ENCODE measurements around the gene VWA2.

The VWA2 gene

GRCh38 chr10:114271779-114272167 lies 32.7 kb downstream of the VWA2 start:
- CTCF ChIA-PET = interaction anchor here (0.6 to 1.1 kb wide), 3 partner anchors 9 to 247 kb away, joined by 3 to 4 read pairs (median 3); no protein-coding TSS in a partner anchor
- no peak for DNase-seq (ENCODE audit: extremely low spot score)
- TF ChIP-seq BHLHE40 (IDR thresholded peaks at IDR 0.05; ENCODE audit: borderline replicate concordance) (no peak), L3MBTL2 (conservative IDR thresholded peaks at IDR 0.05) (no peak), TARDBP (IDR thresholded peaks at IDR 0.05) (no peak), SUZ12 (IDR thresholded peaks at IDR 0.05) (no peak), FOXM1 (IDR thresholded peaks at IDR 0.05; ENCODE audit: borderline replicate concordance) (no peak), FOXA1 (IDR thresholded peaks at IDR 0.05) (no peak), ZNF384 (IDR thresholded peaks at IDR 0.05) (no peak)
- POLR2A ChIA-PET = no interaction called here

- CTCF ChIA-PET = interaction anchor here (0.6 to 1.1 kb wide), 2 partner anchors 72 to 246 kb away, joined by 3 to 4 read pairs; no protein-coding TSS in a partner anchor
- no peak for DNase-seq (ENCODE audit: extremely low spot score)
- POLR2A ChIA-PET = no interaction called here
- no peak for TF ChIP-seq SUZ12 (IDR thresholded peaks at IDR 0.05)
- TF ChIP-seq ARNT (IDR thresholded peaks at IDR 0.05) = no peak
- TF ChIP-seq BHLHE40 (IDR thresholded peaks at IDR 0.05; ENCODE audit: borderline replicate concordance) = no peak
- no peak for TF ChIP-seq NFRKB (IDR thresholded peaks at IDR 0.05)
- no peak for TF ChIP-seq FOXM1 (IDR thresholded peaks at IDR 0.05; ENCODE audit: borderline replicate concordance)
- TF ChIP-seq TARDBP (IDR thresholded peaks at IDR 0.05) = no peak
- no peak for TF ChIP-seq ELF4 (IDR thresholded peaks at IDR 0.05)
- TF ChIP-seq L3MBTL2 (conservative IDR thresholded peaks at IDR 0.05) = no peak
- no peak for TF ChIP-seq FOXK2 (IDR thresholded peaks at IDR 0.05)
- TF ChIP-seq PKNOX1 (IDR thresholded peaks at IDR 0.05) = no peak
- no peak for TF ChIP-seq LEF1 (IDR thresholded peaks at IDR 0.05; ENCODE audit: borderline replicate concordance)
- TF ChIP-seq ZNF384 (IDR thresholded peaks at IDR 0.05) = no peak
Measured at GRCh38 chr10:114272696-114273095, 33.6 kb downstream of the VWA2 start.

- no peak for TF ChIP-seq BHLHE40 (IDR thresholded peaks at IDR 0.05; ENCODE audit: borderline replicate concordance)
- no peak for TF ChIP-seq ZNF384 (IDR thresholded peaks at IDR 0.05)
- no peak for TF ChIP-seq ELF4 (IDR thresholded peaks at IDR 0.05)
- no peak for TF ChIP-seq L3MBTL2 (conservative IDR thresholded peaks at IDR 0.05)
- TF ChIP-seq SUZ12 (IDR thresholded peaks at IDR 0.05) = no peak
- TF ChIP-seq FOXK2 (IDR thresholded peaks at IDR 0.05) = no peak
- no peak for TF ChIP-seq NFRKB (IDR thresholded peaks at IDR 0.05)
- TF ChIP-seq TARDBP (IDR thresholded peaks at IDR 0.05) = no peak
- TF ChIP-seq PKNOX1 (IDR thresholded peaks at IDR 0.05) = no peak
- no peak for TF ChIP-seq FOXM1 (IDR thresholded peaks at IDR 0.05; ENCODE audit: borderline replicate concordance)
- no peak for TF ChIP-seq CTBP1 (IDR thresholded peaks at IDR 0.05; ENCODE audit: borderline replicate concordance)
- TF ChIP-seq ARNT (IDR thresholded peaks at IDR 0.05) = no peak
- no peak for TF ChIP-seq SP1 (IDR thresholded peaks at IDR 0.05)
- TF ChIP-seq FOXA1 (IDR thresholded peaks at IDR 0.05) = no peak
- no peak for TF ChIP-seq LEF1 (IDR thresholded peaks at IDR 0.05; ENCODE audit: borderline replicate concordance)
- TF ChIP-seq HDGF (IDR thresholded peaks at IDR 0.05; ENCODE audit: borderline replicate concordance) = no peak
- no peak for DNase-seq (ENCODE audit: extremely low spot score)
- ChIA-PET POLR2A (no interaction called here), CTCF (no interaction called here)
Measured at GRCh38 chr10:114273910-114274309, 34.9 kb downstream of the VWA2 start.

- no peak for DNase-seq (ENCODE audit: extremely low spot score)
- TF ChIP-seq SP1 (IDR thresholded peaks at IDR 0.05) = no peak
- TF ChIP-seq PKNOX1 (IDR thresholded peaks at IDR 0.05) = peak; percentile 22; the same call in 1 of the 2 replicates
- CTCF ChIA-PET = no interaction called here
- POLR2A ChIA-PET = no interaction called here
Measured at GRCh38 chr10:114274616-114275453, 35.8 kb downstream of the VWA2 start.

- ChIA-PET POLR2A (no interaction called here), CTCF (no interaction called here)
- TF ChIP-seq SUZ12 (IDR thresholded peaks at IDR 0.05) = no peak
- no peak for TF ChIP-seq FOXA1 (IDR thresholded peaks at IDR 0.05)
- no peak for TF ChIP-seq L3MBTL2 (conservative IDR thresholded peaks at IDR 0.05)
- TF ChIP-seq HDGF (IDR thresholded peaks at IDR 0.05; ENCODE audit: borderline replicate concordance) = no peak
- TF ChIP-seq ELF4 (IDR thresholded peaks at IDR 0.05) = no peak
- no peak for DNase-seq (ENCODE audit: extremely low spot score)
Measured at GRCh38 chr10:114276066-114276465, 37.0 kb downstream of the VWA2 start.

- TF ChIP-seq SUZ12 (IDR thresholded peaks at IDR 0.05) = no peak
- no peak for TF ChIP-seq ZNF384 (IDR thresholded peaks at IDR 0.05)
- TF ChIP-seq CTBP1 (IDR thresholded peaks at IDR 0.05; ENCODE audit: borderline replicate concordance) = no peak
- TF ChIP-seq FOXA1 (IDR thresholded peaks at IDR 0.05) = no peak
- TF ChIP-seq SP1 (IDR thresholded peaks at IDR 0.05) = no peak
- no peak for TF ChIP-seq FOXK2 (IDR thresholded peaks at IDR 0.05)
- TF ChIP-seq PKNOX1 (IDR thresholded peaks at IDR 0.05) = no peak
- no peak for TF ChIP-seq NFRKB (IDR thresholded peaks at IDR 0.05)
- TF ChIP-seq ELF4 (IDR thresholded peaks at IDR 0.05) = no peak
- no peak for TF ChIP-seq L3MBTL2 (conservative IDR thresholded peaks at IDR 0.05)
- no peak for TF ChIP-seq HDGF (IDR thresholded peaks at IDR 0.05; ENCODE audit: borderline replicate concordance)
- no peak for TF ChIP-seq LEF1 (IDR thresholded peaks at IDR 0.05; ENCODE audit: borderline replicate concordance)
- no peak for TF ChIP-seq TARDBP (IDR thresholded peaks at IDR 0.05)
- TF ChIP-seq BHLHE40 (IDR thresholded peaks at IDR 0.05; ENCODE audit: borderline replicate concordance) = no peak
- no peak for TF ChIP-seq FOXM1 (IDR thresholded peaks at IDR 0.05; ENCODE audit: borderline replicate concordance)
- TF ChIP-seq ARNT (IDR thresholded peaks at IDR 0.05) = no peak
Measured at GRCh38 chr10:114276671-114277070, 37.6 kb downstream of the VWA2 start.

More at GRCh38 chr10:114276671-114277070, 37.6 kb downstream of the VWA2 start:
- CTCF ChIA-PET = no interaction called here
- DNase-seq (ENCODE audit: extremely low spot score) = no peak
- POLR2A ChIA-PET = no interaction called here

All from HEK293T (cell line).